Measurements from ENCODE around the gene COL3A1.

The COL3A1 gene

DNA sequence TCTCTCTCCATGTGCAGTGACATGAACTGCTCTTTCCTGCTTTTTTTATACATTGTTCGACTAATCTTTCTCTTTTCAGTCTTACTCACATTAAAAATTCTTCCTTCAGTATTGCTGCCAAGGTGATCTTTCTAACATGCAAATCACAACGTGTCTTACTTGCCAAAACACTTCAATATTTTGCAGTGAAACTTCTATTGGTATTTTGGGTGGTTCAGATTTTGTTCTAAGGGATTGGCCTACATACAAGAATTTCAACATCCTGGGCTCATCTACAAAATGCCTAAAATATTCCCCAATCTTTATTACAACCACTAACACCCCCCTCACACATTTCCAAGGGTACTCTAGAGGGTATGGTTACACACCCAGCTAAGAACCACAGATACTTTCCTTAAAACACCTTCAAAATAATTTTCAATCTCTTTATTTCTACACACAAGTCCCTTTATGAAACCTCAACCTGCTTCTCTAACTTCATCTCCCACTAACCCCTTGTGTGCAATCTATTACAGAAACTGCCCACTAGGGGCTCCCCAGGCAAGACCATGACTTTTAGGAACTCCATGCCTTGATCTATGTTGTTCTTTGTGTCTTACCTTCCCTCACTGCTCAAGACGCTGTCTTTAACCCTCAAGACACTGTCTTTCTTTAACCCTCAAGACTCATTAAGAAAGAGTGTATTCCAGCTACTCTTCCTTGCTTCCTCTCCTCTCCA lies 50.9 kb downstream of the COL3A1 start:
- Histone ChIP-seq H3K4me3 (ENCODE audit: low read depth in 1 of 5, low read length in 5 of 5) (no peak overlapping the region), H3K27me3 (ENCODE audit: control insufficient read depth in 5 of 5, insufficient read depth in 4 of 5, low read length in 5 of 5) (no peaks in the 10 kb centered on the region), H3K36me3 (ENCODE audit: control insufficient read depth in 5 of 5, insufficient read depth in 5 of 5, low read length in 5 of 5) (no peaks in the 10 kb centered on the region), H3K27ac (ENCODE audit: low read depth, low read length) (peak overlapping the region; percentile 74), H3K9ac (ENCODE audit: low read length in 5 of 5) (no peak overlapping the region), H3K9me3 (ENCODE audit: control insufficient read depth in 5 of 5, low read length in 5 of 5) (no peaks in the 10 kb centered on the region), H3K4me1 (ENCODE audit: control insufficient read depth in 5 of 5, insufficient read depth in 5 of 5, low read length in 5 of 5) (peaks cover 2 to 39% (median 10%) of the 10 kb centered on the region in 5 donors)

- no peaks in the 10 kb centered on the region for H3K27me3 ChIP-seq (ENCODE audit: control insufficient read depth in 5 of 5, insufficient read depth in 4 of 5, low read length in 5 of 5)
- peaks cover 43 to 78% (median 57%) of the 10 kb centered on the region in 5 donors for H3K36me3 ChIP-seq (ENCODE audit: control insufficient read depth in 5 of 5, insufficient read depth in 5 of 5, low read length in 5 of 5)
- no peaks in the 10 kb centered on the region for H3K9me3 ChIP-seq (ENCODE audit: control insufficient read depth in 5 of 5, low read length in 5 of 5)
- H3K9ac ChIP-seq (ENCODE audit: low read length in 5 of 5): no peak overlapping the region
- peaks cover 0 to 21% (median 4%) of the 10 kb centered on the region in 5 donors for H3K4me1 ChIP-seq (ENCODE audit: control insufficient read depth in 5 of 5, insufficient read depth in 5 of 5, low read length in 5 of 5)
- no peak overlapping the region for H3K4me3 ChIP-seq (ENCODE audit: low read depth in 1 of 5, low read length in 5 of 5)
- H3K27ac ChIP-seq (ENCODE audit: low read depth, low read length): peak overlapping the region; percentile 19
Measured at GRCh38 chr2:189037518-189037917, 63.3 kb downstream of the COL3A1 start.

DNA sequence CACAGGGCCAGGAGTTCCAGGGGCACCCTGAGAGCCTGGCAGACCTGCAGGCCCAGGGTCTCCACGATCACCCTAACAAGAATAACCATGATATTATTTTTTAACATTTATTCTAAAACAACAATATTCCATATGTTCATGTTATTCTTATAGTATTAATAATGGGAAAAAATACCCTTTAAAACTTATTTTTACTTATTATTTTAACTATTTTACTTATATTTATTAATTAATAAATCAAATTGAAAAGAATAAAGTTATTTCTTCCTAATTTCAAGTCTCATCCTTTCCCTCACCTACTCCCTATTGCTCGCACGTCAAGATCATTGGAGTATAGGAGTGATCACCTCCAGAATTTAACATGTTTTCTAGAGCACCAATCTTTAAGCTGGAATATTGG lies 71.7 kb downstream of the COL3A1 start:
- Histone ChIP-seq H3K4me3 (ENCODE audit: low read depth in 1 of 5, low read length in 5 of 5) (no peak overlapping the region), H3K27ac (ENCODE audit: low read depth, low read length) (peak overlapping the region; percentile 63), H3K9me3 (ENCODE audit: control insufficient read depth in 5 of 5, low read length in 5 of 5) (no peaks in the 10 kb centered on the region), H3K4me1 (ENCODE audit: control insufficient read depth in 5 of 5, insufficient read depth in 5 of 5, low read length in 5 of 5) (peaks cover 0 to 13% (median 5%) of the 10 kb centered on the region in 5 donors), H3K9ac (ENCODE audit: low read length in 5 of 5) (no peak overlapping the region), H3K27me3 (ENCODE audit: control insufficient read depth in 5 of 5, insufficient read depth in 4 of 5, low read length in 5 of 5) (no peaks in the 10 kb centered on the region), H3K36me3 (ENCODE audit: control insufficient read depth in 5 of 5, insufficient read depth in 5 of 5, low read length in 5 of 5) (peaks cover 31 to 60% (median 42%) of the 10 kb centered on the region in 5 donors)

DNA sequence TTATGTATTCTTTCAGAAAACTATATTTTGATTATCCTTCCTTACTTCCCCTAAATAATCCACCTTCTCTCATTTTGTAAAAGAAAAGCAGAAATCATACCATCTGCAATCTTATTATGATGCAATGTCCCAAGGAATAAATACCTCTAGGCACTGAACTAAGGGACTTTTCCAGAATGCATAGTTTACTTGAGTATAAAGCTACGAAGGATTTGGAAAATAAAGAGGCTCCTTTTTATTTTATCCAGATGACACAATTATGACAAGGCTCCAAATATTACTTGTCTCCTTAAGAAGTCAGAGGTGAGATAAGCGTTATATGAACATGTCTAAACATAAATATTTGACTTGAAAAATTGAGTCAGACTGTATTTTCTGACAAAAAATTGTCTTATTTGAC lies 72.1 kb downstream of the COL3A1 start:
- peaks cover 0 to 11% (median 4%) of the 10 kb centered on the region in 5 donors for H3K4me1 ChIP-seq (ENCODE audit: control insufficient read depth in 5 of 5, insufficient read depth in 5 of 5, low read length in 5 of 5)
- H3K27ac ChIP-seq (ENCODE audit: low read depth, low read length): peak overlapping the region; percentile 63
- no peaks in the 10 kb centered on the region for H3K9me3 ChIP-seq (ENCODE audit: control insufficient read depth in 5 of 5, low read length in 5 of 5)
- H3K4me3 ChIP-seq (ENCODE audit: low read depth in 1 of 5, low read length in 5 of 5): no peak overlapping the region
- H3K36me3 ChIP-seq (ENCODE audit: control insufficient read depth in 5 of 5, insufficient read depth in 5 of 5, low read length in 5 of 5): peaks cover 29 to 58% (median 43%) of the 10 kb centered on the region in 5 donors
- no peaks in the 10 kb centered on the region for H3K27me3 ChIP-seq (ENCODE audit: control insufficient read depth in 5 of 5, insufficient read depth in 4 of 5, low read length in 5 of 5)
- H3K9ac ChIP-seq (ENCODE audit: low read length in 5 of 5): no peak overlapping the region

GRCh38 chr2:189047171-189047888 lies 73.2 kb downstream of the COL3A1 start:
- peaks cover 0 to 11% (median 4%) of the 10 kb centered on the region in 5 donors for H3K4me1 ChIP-seq (ENCODE audit: control insufficient read depth in 5 of 5, insufficient read depth in 5 of 5, low read length in 5 of 5)
- H3K27ac ChIP-seq (ENCODE audit: low read depth, low read length): peak overlapping the region; percentile 1
- H3K9me3 ChIP-seq (ENCODE audit: control insufficient read depth in 5 of 5, low read length in 5 of 5): no peaks in the 10 kb centered on the region
- no peak overlapping the region for H3K4me3 ChIP-seq (ENCODE audit: low read depth in 1 of 5, low read length in 5 of 5)
- no peaks in the 10 kb centered on the region for H3K27me3 ChIP-seq (ENCODE audit: control insufficient read depth in 5 of 5, insufficient read depth in 4 of 5, low read length in 5 of 5)
- H3K36me3 ChIP-seq (ENCODE audit: control insufficient read depth in 5 of 5, insufficient read depth in 5 of 5, low read length in 5 of 5): peaks cover 31 to 61% (median 50%) of the 10 kb centered on the region in 5 donors
- no peak overlapping the region for H3K9ac ChIP-seq (ENCODE audit: low read length in 5 of 5)

GRCh38 chr2:189048189-189048588 lies 74.0 kb downstream of the COL3A1 start:
- Histone ChIP-seq H3K36me3 (ENCODE audit: control insufficient read depth in 5 of 5, insufficient read depth in 5 of 5, low read length in 5 of 5) (peaks cover 33 to 63% (median 50%) of the 10 kb centered on the region in 5 donors), H3K9ac (ENCODE audit: low read length in 5 of 5) (no peak overlapping the region), H3K27me3 (ENCODE audit: control insufficient read depth in 5 of 5, insufficient read depth in 4 of 5, low read length in 5 of 5) (no peaks in the 10 kb centered on the region), H3K27ac (ENCODE audit: low read depth, low read length) (peak overlapping the region; percentile 1), H3K9me3 (ENCODE audit: control insufficient read depth in 5 of 5, low read length in 5 of 5) (no peaks in the 10 kb centered on the region), H3K4me3 (ENCODE audit: low read depth in 1 of 5, low read length in 5 of 5) (no peak overlapping the region), H3K4me1 (ENCODE audit: control insufficient read depth in 5 of 5, insufficient read depth in 5 of 5, low read length in 5 of 5) (peaks cover 0 to 7% (median 4%) of the 10 kb centered on the region in 5 donors)

GRCh38 chr2:189049709-189050164 lies 75.6 kb downstream of the COL3A1 start:
- no peaks in the 10 kb centered on the region for H3K9me3 ChIP-seq (ENCODE audit: control insufficient read depth in 5 of 5, low read length in 5 of 5)
- H3K36me3 ChIP-seq (ENCODE audit: control insufficient read depth in 5 of 5, insufficient read depth in 5 of 5, low read length in 5 of 5): peaks cover 34 to 61% (median 49%) of the 10 kb centered on the region in 5 donors
- peak overlapping the region; percentile 45 for H3K27ac ChIP-seq (ENCODE audit: low read depth, low read length)
- H3K9ac ChIP-seq (ENCODE audit: low read length in 5 of 5): no peak overlapping the region
- no peaks in the 10 kb centered on the region for H3K27me3 ChIP-seq (ENCODE audit: control insufficient read depth in 5 of 5, insufficient read depth in 4 of 5, low read length in 5 of 5)
- H3K4me3 ChIP-seq (ENCODE audit: low read depth in 1 of 5, low read length in 5 of 5): no peak overlapping the region
- peaks cover 0 to 7% (median 4%) of the 10 kb centered on the region in 5 donors for H3K4me1 ChIP-seq (ENCODE audit: control insufficient read depth in 5 of 5, insufficient read depth in 5 of 5, low read length in 5 of 5)

GRCh38 chr2:189050165-189050712 lies 76.1 kb downstream of the COL3A1 start:
- Histone ChIP-seq H3K27ac (ENCODE audit: low read depth, low read length) (peak overlapping the region; percentile 34), H3K9ac (ENCODE audit: low read length in 5 of 5) (no peak overlapping the region), H3K36me3 (ENCODE audit: control insufficient read depth in 5 of 5, insufficient read depth in 5 of 5, low read length in 5 of 5) (peaks cover 34 to 62% (median 48%) of the 10 kb centered on the region in 5 donors), H3K4me3 (ENCODE audit: low read depth in 1 of 5, low read length in 5 of 5) (no peak overlapping the region), H3K9me3 (ENCODE audit: control insufficient read depth in 5 of 5, low read length in 5 of 5) (no peaks in the 10 kb centered on the region), H3K27me3 (ENCODE audit: control insufficient read depth in 5 of 5, insufficient read depth in 4 of 5, low read length in 5 of 5) (no peaks in the 10 kb centered on the region), H3K4me1 (ENCODE audit: control insufficient read depth in 5 of 5, insufficient read depth in 5 of 5, low read length in 5 of 5) (peaks cover 0 to 7% (median 4%) of the 10 kb centered on the region in 5 donors)

- Histone ChIP-seq H3K36me3 (ENCODE audit: control insufficient read depth in 5 of 5, insufficient read depth in 5 of 5, low read length in 5 of 5) (peaks cover 31 to 64% (median 55%) of the 10 kb centered on the region in 5 donors), H3K4me1 (ENCODE audit: control insufficient read depth in 5 of 5, insufficient read depth in 5 of 5, low read length in 5 of 5) (peaks cover 0 to 4% (median 0%) of the 10 kb centered on the region in 5 donors), H3K9ac (ENCODE audit: low read length in 5 of 5) (peak overlapping the region in 1 of 5 donors; percentile 6), H3K27ac (ENCODE audit: low read depth, low read length) (peak overlapping the region; percentile 4), H3K27me3 (ENCODE audit: control insufficient read depth in 5 of 5, insufficient read depth in 4 of 5, low read length in 5 of 5) (no peaks in the 10 kb centered on the region), H3K9me3 (ENCODE audit: control insufficient read depth in 5 of 5, low read length in 5 of 5) (no peaks in the 10 kb centered on the region), H3K4me3 (ENCODE audit: low read depth in 1 of 5, low read length in 5 of 5) (no peak overlapping the region)
Measured at GRCh38 chr2:189056200-189057106, 82.3 kb downstream of the COL3A1 start.
